ENCODE results near the gene ELN. TPM values are rescaled to one million over a fixed set of nuclear protein-coding genes. Genes with fewer than 3 reads are reported as not detected.

The ELN gene
- total and polyA plus RNA-seq, 2 donors (not counting 1 experiment from before 2014, with no cell fraction given): not detected

GRCh38 chr7:74094224-74095101 lies 66.5 kb downstream of the ELN start:
- H3K9ac ChIP-seq (ENCODE audit: low read length): peak overlapping the region; percentile 72
- peak overlapping the region; percentile 79 for H2AFZ ChIP-seq (ENCODE audit: insufficient read depth, low read depth, low read length, poor library complexity, severe bottlenecking)

More at GRCh38 chr7:74094224-74095101, 66.5 kb downstream of the ELN start:
- intact Hi-C loops (cut with micrococcal nuclease): no loop called here
- Histone ChIP-seq H3K4me1 (ENCODE audit: control insufficient read depth in 2 of 2, insufficient read depth in 2 of 2, low read length in 2 of 2) (peaks cover 26 to 35% of the 10 kb centered on the region in 2 donors), H3K4me3 (ENCODE audit: control extremely low read depth in 1 of 5, extremely low read depth in 1 of 5, insufficient read depth in 1 of 5, low read depth in 2 of 5, low read length in 4 of 5) (peak overlapping the region; percentile 40 to 71 (median 56)), H3K4me2 (replicated peaks; ENCODE audit: low read depth, low read length, poor library complexity, severe bottlenecking) (peak overlapping the region; percentile 90), H3K27me3 (replicated peaks in 1 of 4; ENCODE audit: control extremely low read depth in 1 of 4, control insufficient read depth in 3 of 4, insufficient read depth in 4 of 4, low read length in 3 of 4) (no peaks in the 10 kb centered on the region), H3K27ac (ENCODE audit: low read length in 2 of 2) (peak overlapping the region; percentile 81 to 82), H3K36me3 (replicated peaks in 1 of 2; ENCODE audit: control extremely low read depth in 1 of 2, control insufficient read depth in 1 of 2, extremely low read depth in 1 of 2, insufficient read depth in 2 of 2, low read length in 1 of 2) (peaks cover 0 to 24% of the 10 kb centered on the region in 2 experiments), H4K20me1 (ENCODE audit: control insufficient read depth, insufficient read depth, low read length, poor library complexity, severe bottlenecking) (no peaks in the 10 kb centered on the region), H3K79me2 (ENCODE audit: control insufficient read depth, insufficient read depth, low read length) (peaks cover 24% of the 10 kb centered on the region), H3K9me3 (ENCODE audit: control extremely low read depth in 1 of 3, control insufficient read depth in 2 of 3, insufficient read depth in 1 of 3, low read length in 2 of 3) (no peaks in the 10 kb centered on the region)
- 1% methylated on average over 27 of the region's 32 CpGs for whole genome bisulfite sequencing (ENCODE audit: insufficient coverage)
- H3K27ac Mint-ChIP-seq: peak overlapping the region; percentile 95
- no peaks in the 10 kb centered on the region for H3K27me3 Mint-ChIP-seq
- no peaks in the 10 kb centered on the region for H3K9me3 Mint-ChIP-seq (ENCODE audit: insufficient read depth)
- POLR2A ChIA-PET: interaction anchor here (0.5 to 4.1 kb wide), 4 partner anchors 9 to 361 kb away, joined by 3 to 27 read pairs (median 4); partner anchors contain the start of gene LIMK1
- H3K4me1 Mint-ChIP-seq: peaks cover 40% of the 10 kb centered on the region
- CTCF ChIA-PET: interaction anchor here (1.0 to 1.4 kb wide), 2 partner anchors 25 to 306 kb away, joined by 3 read pairs; no protein-coding TSS in a partner anchor
- ATAC-seq (ENCODE audit: low read depth): peak; percentile 66
- TF ChIP-seq, protein P1, sequence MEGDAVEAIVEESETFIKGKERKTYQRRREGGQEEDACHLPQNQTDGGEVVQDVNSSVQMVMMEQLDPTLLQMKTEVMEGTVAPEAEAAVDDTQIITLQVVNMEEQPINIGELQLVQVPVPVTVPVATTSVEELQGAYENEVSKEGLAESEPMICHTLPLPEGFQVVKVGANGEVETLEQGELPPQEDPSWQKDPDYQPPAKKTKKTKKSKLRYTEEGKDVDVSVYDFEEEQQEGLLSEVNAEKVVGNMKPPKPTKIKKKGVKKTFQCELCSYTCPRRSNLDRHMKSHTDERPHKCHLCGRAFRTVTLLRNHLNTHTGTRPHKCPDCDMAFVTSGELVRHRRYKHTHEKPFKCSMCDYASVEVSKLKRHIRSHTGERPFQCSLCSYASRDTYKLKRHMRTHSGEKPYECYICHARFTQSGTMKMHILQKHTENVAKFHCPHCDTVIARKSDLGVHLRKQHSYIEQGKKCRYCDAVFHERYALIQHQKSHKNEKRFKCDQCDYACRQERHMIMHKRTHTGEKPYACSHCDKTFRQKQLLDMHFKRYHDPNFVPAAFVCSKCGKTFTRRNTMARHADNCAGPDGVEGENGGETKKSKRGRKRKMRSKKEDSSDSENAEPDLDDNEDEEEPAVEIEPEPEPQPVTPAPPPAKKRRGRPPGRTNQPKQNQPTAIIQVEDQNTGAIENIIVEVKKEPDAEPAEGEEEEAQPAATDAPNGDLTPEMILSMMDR (IDR thresholded peaks at IDR 0.05): no peak
- no peak for TF ChIP-seq EZH2 (IDR thresholded peaks at IDR 0.05; ENCODE audit: borderline replicate concordance, insufficient read depth, low read depth, low read length, poor library complexity, severe bottlenecking)
- peak; percentile 73 for DNase-seq
- peak overlapping the region; percentile 82 for H3K4me3 Mint-ChIP-seq
